GM12872 (cell line): ENCODE measurements around the gene GPR26.

ENCODE experiments used
- CTCF ChIP-seq: IDR thresholded peaks from 3 replicates; pipeline ENCODE4 v1.5.1; 2011; ENCODE audit warnings: low read depth, mild to moderate bottlenecking, low read length, moderate library complexity; ENCODE audit not compliant: insufficient read depth

GPR26 gene

GRCh38 chr10:123683459-123683858, 17.3 kb downstream of the GPR26 start:
- TF ChIP-seq CTCF = no peak

GRCh38 chr10:123683865-123684264, 17.7 kb downstream of the GPR26 start:
- TF ChIP-seq CTCF = no peak

- TF ChIP-seq CTCF = no peak
Measured at GRCh38 chr10:123685260-123685659, 19.1 kb downstream of the GPR26 start.

- TF ChIP-seq CTCF = no peak
Measured at GRCh38 chr10:123687758-123688157, 21.6 kb downstream of the GPR26 start.

- no peak for TF ChIP-seq CTCF
Measured at GRCh38 chr10:123689880-123690279, 23.7 kb downstream of the GPR26 start.

- no peak for TF ChIP-seq CTCF
Measured at GRCh38 chr10:123703195-123703790, 37.1 kb downstream of the GPR26 start.

- TF ChIP-seq CTCF = no peak
Measured at GRCh38 chr10:123704076-123704475, 37.9 kb downstream of the GPR26 start.
